Left ventricle myocardium inferior (tissue), 1 donor: ENCODE measurements around the gene SSNA1. TPM values are rescaled to one million over a fixed set of nuclear protein-coding genes. Genes with fewer than 3 reads are reported as not detected.

Experiments
- DNase-seq: peaks from one replicate; pipeline ENCODE4 v3.0.0-alpha.2; 2020
- H3K27ac ChIP-seq: fragments of 200-600 bp; replicated peaks from 2 replicates; pipeline ENCODE4 v1.8.0; 2021
- H3K27me3 ChIP-seq: fragments of 200-600 bp; 2 replicates; pipeline ENCODE4 v1.8.0; 2021; ENCODE audit warnings: low read depth
- H3K36me3 ChIP-seq: fragments of 200-600 bp; 2 replicates; pipeline ENCODE4 v1.8.0; 2021
- H3K4me1 ChIP-seq: fragments of 200-600 bp; 2 replicates; pipeline ENCODE4 v1.8.0; 2021
- H3K4me3 ChIP-seq: fragments of 200-600 bp; 2 replicates; pipeline ENCODE4 v1.8.0; 2021; ENCODE audit warnings: mild to moderate bottlenecking, moderate library complexity
- H3K9me3 ChIP-seq: fragments of 200-600 bp; replicated peaks from 2 replicates; pipeline ENCODE4 v1.8.0; 2021
- intact Hi-C: fragments of 100-400 bp; cut with micrococcal nuclease; formaldehyde crosslinking; loops from one replicate; pipeline ENCODE4 v1.11.0; 2022
- total RNA-seq: library from RNA; stranded (reverse); fragmentation: NEBNext Ultra II Directional; extraction: Animal tissue kit (Norgen Biotek cat#: 25700); gene quantifications from one replicate; pipeline ENCODE4 v1.2.1, GENCODE V29; 2021
- TF ChIP-seq, protein P1 (sequence below): fragments of 200-600 bp; IDR thresholded peaks from 2 replicates; pipeline ENCODE4 v1.8.0; 2021; ENCODE audit warnings: antibody characterized with exemption, mild to moderate bottlenecking, borderline replicate concordance
- donor health status: DM: no; HTN: yes; CAD: no; lungs with severe emphysema.

SSNA1 gene
- total RNA-seq, 1 donor from 2014 or later, result 72.3 TPM

DNA sequence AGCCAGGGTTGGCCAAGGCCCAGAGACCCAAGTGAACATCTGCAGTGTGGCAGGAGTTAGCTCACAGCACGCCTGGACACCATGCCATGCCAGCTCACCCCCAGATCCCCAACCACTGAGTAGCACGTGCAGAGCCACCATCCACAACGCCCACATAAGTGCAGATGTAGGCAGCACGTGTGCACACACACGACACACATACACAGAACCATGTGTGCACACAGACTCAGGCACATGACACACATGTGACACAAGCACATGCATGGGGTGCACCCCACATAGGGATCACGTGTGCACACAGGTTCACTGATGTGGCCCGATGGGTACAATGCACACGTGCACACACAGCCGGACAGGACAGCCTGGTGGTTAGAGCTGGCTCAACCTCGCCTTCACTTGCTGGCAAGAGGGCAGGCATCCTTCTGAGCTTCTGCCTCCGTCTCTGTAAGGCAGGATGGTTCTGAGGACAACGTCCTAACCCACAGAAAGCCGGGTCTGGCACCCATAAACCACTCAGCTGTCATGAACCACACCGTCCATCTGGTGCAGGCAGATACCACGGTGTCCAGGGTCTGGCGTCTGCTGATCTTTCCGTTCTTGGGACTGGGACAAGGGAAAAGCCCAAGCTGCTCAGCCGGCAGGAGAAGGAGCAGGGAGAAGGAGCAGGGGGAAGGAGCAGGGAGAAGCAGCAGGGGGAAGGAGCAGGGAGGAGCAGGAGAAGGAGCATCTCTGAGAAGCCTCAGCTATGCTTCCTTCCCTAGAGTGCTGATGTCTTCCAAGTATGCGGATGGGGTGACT, 30.7 kb upstream of the SSNA1 start:
- DNase-seq, result no peak
- Histone ChIP-seq H3K36me3 (no peaks in the 10 kb centered on the region), H3K9me3 (no peaks in the 10 kb centered on the region), H3K4me1 (peaks cover 19% of the 10 kb centered on the region), H3K27me3 (peaks cover 100% of the 10 kb centered on the region), H3K4me3 (no peak overlapping the region), H3K27ac (no peak overlapping the region)
- TF ChIP-seq, protein P1, sequence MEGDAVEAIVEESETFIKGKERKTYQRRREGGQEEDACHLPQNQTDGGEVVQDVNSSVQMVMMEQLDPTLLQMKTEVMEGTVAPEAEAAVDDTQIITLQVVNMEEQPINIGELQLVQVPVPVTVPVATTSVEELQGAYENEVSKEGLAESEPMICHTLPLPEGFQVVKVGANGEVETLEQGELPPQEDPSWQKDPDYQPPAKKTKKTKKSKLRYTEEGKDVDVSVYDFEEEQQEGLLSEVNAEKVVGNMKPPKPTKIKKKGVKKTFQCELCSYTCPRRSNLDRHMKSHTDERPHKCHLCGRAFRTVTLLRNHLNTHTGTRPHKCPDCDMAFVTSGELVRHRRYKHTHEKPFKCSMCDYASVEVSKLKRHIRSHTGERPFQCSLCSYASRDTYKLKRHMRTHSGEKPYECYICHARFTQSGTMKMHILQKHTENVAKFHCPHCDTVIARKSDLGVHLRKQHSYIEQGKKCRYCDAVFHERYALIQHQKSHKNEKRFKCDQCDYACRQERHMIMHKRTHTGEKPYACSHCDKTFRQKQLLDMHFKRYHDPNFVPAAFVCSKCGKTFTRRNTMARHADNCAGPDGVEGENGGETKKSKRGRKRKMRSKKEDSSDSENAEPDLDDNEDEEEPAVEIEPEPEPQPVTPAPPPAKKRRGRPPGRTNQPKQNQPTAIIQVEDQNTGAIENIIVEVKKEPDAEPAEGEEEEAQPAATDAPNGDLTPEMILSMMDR, result no peak
- intact Hi-C loops, result no loop called here

DNA sequence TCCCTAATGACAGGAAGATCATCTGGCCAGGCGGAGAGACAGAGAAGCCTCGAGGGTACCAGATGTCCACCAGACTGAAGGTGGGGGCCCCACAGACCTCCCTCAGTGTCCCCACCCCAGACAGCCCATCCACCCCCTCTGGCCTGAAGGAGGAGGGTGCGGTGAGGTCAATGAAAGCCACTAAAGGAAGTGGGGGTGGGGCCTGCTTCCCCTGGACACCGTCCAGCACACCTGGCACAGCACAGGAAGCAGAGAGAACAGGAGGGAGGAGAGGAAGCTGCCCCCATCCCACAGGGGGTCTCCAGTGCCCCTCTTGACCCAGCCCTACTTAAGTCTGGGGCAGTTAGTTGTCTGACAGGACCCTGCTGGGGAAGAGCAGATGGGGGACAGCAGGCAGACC, 29.9 kb upstream of the SSNA1 start:
- Histone ChIP-seq H3K4me3 (no peak overlapping the region), H3K4me1 (peaks cover 27% of the 10 kb centered on the region), H3K9me3 (no peaks in the 10 kb centered on the region), H3K36me3 (no peaks in the 10 kb centered on the region), H3K27me3 (peaks cover 100% of the 10 kb centered on the region), H3K27ac (no peak overlapping the region)
- no peak for DNase-seq
- TF ChIP-seq, protein P1, result no peak
- intact Hi-C loops, result no loop called here

DNA sequence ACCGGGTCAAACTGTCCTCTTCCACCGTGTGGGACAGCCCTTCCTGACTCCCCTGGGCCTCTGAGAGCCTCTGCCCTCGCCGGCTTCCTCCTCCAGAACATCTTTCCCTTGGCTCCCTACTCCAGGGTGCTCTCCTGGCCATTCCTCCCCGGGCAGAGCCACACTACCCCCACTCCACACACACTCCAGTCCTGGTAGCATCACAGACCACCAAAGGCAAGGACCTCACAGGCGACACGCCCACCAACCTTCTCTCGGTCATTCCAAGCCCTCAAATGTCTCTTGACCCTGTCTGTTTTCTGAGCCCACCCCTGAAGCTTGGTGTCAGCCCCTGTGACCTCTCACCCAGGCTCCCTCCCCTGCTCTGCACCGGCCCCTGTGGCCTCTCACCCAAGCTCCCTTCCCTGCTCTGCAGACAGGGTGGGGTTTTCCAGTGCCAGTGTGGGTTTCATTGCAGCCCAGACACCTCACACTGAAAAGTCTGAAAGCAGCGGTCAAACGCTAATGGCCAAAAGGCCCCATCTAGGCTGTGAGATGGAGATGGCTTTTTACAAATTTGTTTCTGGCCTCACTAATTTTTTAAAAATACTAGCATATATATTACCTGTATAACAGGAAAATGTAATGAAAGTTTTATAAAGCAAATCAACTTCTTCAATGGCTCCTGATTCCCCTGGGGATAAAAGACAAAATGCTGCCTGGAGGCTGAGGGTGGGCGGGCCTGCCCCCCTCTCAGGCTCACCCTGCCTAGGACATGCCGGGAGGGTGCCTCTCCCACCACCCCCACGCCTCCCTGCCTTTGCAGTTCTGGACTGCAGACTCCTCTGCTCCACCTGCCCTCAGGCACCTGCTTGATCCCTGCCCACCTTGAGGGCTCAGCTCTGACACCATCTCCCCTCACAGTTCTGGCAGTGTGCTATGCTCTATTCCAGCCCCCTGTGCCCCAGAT, 29.1 kb upstream of the SSNA1 start:
- intact Hi-C loops, result no loop called here

DNA sequence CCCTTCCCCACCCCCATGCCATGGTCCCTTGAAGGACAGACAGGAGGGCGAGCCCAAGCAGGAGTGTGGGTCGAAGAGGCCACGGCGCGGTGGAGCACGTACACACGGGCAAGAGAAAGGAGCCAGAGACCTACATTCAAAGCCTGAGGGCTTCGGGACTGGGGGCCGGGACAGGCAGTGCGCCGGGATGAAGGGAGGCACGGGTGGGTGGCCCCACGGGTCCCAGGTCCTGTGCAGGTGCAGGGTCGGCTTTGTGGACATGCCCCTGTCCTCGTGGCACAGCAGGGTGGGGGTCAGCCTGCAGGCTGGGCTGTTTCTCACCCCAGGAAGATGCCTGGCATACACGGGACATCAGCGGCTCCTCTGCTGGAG, 28.4 kb upstream of the SSNA1 start:
- TF ChIP-seq, protein P1, result no peak
- intact Hi-C loops, result no loop called here
- H3K27me3 ChIP-seq, result peaks cover 100% of the 10 kb centered on the region

More for the DNA sequence above, 29.1 kb upstream of the SSNA1 start:
- H3K9me3 ChIP-seq, result no peaks in the 10 kb centered on the region
- H3K36me3 ChIP-seq, result no peaks in the 10 kb centered on the region
- TF ChIP-seq, protein P1, result no peak
- H3K4me1 ChIP-seq, result peaks cover 27% of the 10 kb centered on the region
- no peak overlapping the region for H3K4me3 ChIP-seq
- no peak overlapping the region for H3K27ac ChIP-seq
- no peak for DNase-seq
- peaks cover 100% of the 10 kb centered on the region for H3K27me3 ChIP-seq

DNA sequence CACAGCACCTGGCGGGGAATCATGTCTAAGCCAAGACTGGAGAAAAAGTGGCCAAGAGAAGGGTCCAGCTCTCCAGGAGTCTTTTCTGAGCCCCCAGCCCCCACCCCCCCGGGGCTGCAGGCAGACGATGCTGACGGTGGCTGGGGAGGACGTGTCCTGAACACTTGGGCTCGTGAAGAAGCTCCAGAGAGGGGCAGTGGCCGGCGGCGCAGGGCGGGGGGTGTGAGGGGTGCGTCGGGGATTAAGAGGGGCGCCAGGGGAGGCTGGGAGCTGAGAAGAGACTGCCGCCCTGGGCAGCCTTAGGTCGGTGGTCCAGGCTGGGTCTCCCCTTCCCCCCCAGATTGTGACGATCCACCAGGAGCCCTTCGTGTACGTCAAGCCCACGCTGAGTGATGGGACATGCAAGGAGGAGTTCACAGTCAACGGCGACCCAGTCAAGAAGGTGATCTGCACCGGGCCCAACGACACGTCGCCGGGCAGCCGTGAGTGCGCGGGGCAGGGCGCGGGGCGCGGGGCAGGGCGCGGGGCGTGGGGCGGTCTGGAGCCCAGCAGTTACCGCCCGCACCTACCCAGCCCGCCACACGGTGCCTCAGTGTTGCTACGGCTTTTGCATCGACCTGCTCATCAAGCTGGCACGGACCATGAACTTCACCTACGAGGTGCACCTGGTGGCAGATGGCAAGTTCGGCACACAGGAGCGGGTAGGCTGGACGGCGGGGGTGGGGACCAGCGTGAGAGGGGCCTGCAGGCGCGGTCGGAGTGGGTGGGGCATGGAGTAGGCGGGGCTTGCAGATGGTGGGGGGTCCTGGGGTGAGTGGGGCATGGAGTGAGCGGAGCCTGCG, 27.5 kb upstream of the SSNA1 start:
- H3K27ac ChIP-seq, result no peak overlapping the region
- TF ChIP-seq, protein P1, result no peak
- H3K9me3 ChIP-seq, result no peaks in the 10 kb centered on the region
- H3K27me3 ChIP-seq, result peaks cover 100% of the 10 kb centered on the region
- intact Hi-C loops, result no loop called here
- H3K4me1 ChIP-seq, result peaks cover 27% of the 10 kb centered on the region
- no peak for DNase-seq
- H3K36me3 ChIP-seq, result no peaks in the 10 kb centered on the region
- no peak overlapping the region for H3K4me3 ChIP-seq

More for the DNA sequence above, 28.4 kb upstream of the SSNA1 start:
- no peaks in the 10 kb centered on the region for H3K9me3 ChIP-seq
- H3K4me1 ChIP-seq, result peaks cover 27% of the 10 kb centered on the region
- no peak for DNase-seq
- H3K4me3 ChIP-seq, result no peak overlapping the region
- no peaks in the 10 kb centered on the region for H3K36me3 ChIP-seq
- no peak overlapping the region for H3K27ac ChIP-seq
